Thyroid gland (tissue), 4 donors: ENCODE measurements around the gene HSF5.

Source experiments
- CTCF ChIP-seq, 6 experiments: fragments of 200-600 bp in 3 of 6; fragments of 450-650 bp in 3 of 6; sonication (generic) in 3 of 6; IDR thresholded peaks; one replicate each; pipeline ENCODE4 v1.5.1; 2016 to 2019; ENCODE audit warnings: antibody characterized with exemption in 6 of 6, mild to moderate bottlenecking in 2 of 6, inconsistent platforms in 1 of 6, moderate library complexity in 1 of 6
- POLR2A ChIP-seq, 2 donors: fragments of 450-650 bp; IDR thresholded peaks; one replicate each; pipeline ENCODE4 v1.6.1; 2017; ENCODE audit warnings: antibody characterized with exemption in 2 of 2, mild to moderate bottlenecking in 2 of 2, moderate library complexity in 1 of 2

- TF ChIP-seq CTCF (IDR thresholded peaks at IDR 0.05) (peak; percentile 38 to 97 (median 87)), POLR2A (IDR thresholded peaks at IDR 0.05) (peak in 1 of 2 donors; percentile 92)
These were observed 70.7 kb downstream of the HSF5 start, which contains the start of gene RNF43 for GRCh38 chr17:58417300-58418092.
